B cell (primary cell): ENCODE data around the gene SPATA2. TPM values are rescaled to one million over a fixed set of nuclear protein-coding genes. Genes with fewer than 3 reads are reported as not detected.

Experiments used
- ATAC-seq: fragments of 200-7000 bp; cut with Tn5 transposase; one replicate; pipeline ENCODE4 v1.10.0; 2021; ENCODE audit warnings: low read depth, mild to moderate bottlenecking, moderate number of reproducible peaks, moderate library complexity
- CTCF ChIA-PET: fragments of 350-600 bp; sonication (Branson Sonifier 250); formaldehyde crosslinking; loops from one replicate; lab custom pipeline; 2021; ENCODE audit warnings: antibody characterized with exemption, inconsistent platforms; lab: Charles Lee
- POLR2A ChIA-PET: fragments of 350-600 bp; sonication (Branson Sonifier 250); formaldehyde crosslinking; loops from one replicate; lab custom pipeline; 2021; ENCODE audit warnings: antibody characterized with exemption; lab: Charles Lee
- DNase-seq: peaks from one replicate; pipeline ENCODE4 v3.0.0; 2013
- H2AFZ ChIP-seq: 2 replicates; pipeline ENCODE4 v1.6.1; 2012; ENCODE audit warnings: mild to moderate bottlenecking, low read depth, low read length; ENCODE audit not compliant: insufficient read depth, poor library complexity, severe bottlenecking
- H3K27ac ChIP-seq, 2 donors: 1 replicate in 1 of 2; 2 replicates in 1 of 2; pipeline ENCODE4 v1.5.1; 2012 to 2013; ENCODE audit warnings: low read length in 2 of 2, mild to moderate bottlenecking in 2 of 2, moderate library complexity in 1 of 2
- H3K27me3 ChIP-seq, 4 experiments: fragments of 200-600 bp in 1 of 4; sonication (generic) in 1 of 4; replicated peaks in 1 of 4; 1 replicate in 2 of 4; 2 replicates in 2 of 4; pipeline versions ENCODE4 v1.6.1 to v1.7.0; 2013 to 2016; ENCODE audit warnings: low read length in 3 of 4, mild to moderate bottlenecking in 2 of 4, mixed read lengths in 1 of 4, moderate library complexity in 1 of 4; ENCODE audit not compliant: insufficient read depth in 4 of 4, control insufficient read depth in 3 of 4; ENCODE audit errors: control extremely low read depth in 1 of 4
- H3K36me3 ChIP-seq, 2 experiments: replicated peaks in 1 of 2; 1 replicate in 1 of 2; 2 replicates in 1 of 2; pipeline versions ENCODE4 v1.6.1 to v1.7.1; 2013; ENCODE audit warnings: low read length in 1 of 2; ENCODE audit not compliant: insufficient read depth in 2 of 2, control insufficient read depth in 1 of 2; ENCODE audit errors: control extremely low read depth in 1 of 2, extremely low read depth in 1 of 2
- H3K4me1 ChIP-seq, 2 donors: fragments of 200-600 bp in 1 of 2; sonication (generic) in 1 of 2; 1 replicate in 1 of 2; 2 replicates in 1 of 2; pipeline versions ENCODE4 v1.5.1 to v1.6.1; 2013 to 2017; ENCODE audit warnings: low read length in 2 of 2; ENCODE audit not compliant: control insufficient read depth in 2 of 2, insufficient read depth in 2 of 2
- H3K4me2 ChIP-seq: replicated peaks from 2 replicates; pipeline ENCODE3; 2012; ENCODE audit warnings: mild to moderate bottlenecking, low read depth, low read length; ENCODE audit not compliant: poor library complexity, severe bottlenecking
- H3K4me3 ChIP-seq, 5 experiments: fragments of 200-600 bp in 1 of 5; sonication (generic) in 1 of 5; 1 replicate in 3 of 5; 2 replicates in 2 of 5; pipeline versions ENCODE4 v1.5.1 to v1.7.0; 2011 to 2016; ENCODE audit warnings: low read length in 4 of 5, mild to moderate bottlenecking in 4 of 5, low read depth in 2 of 5, control low read depth in 1 of 5, moderate library complexity in 1 of 5; ENCODE audit not compliant: insufficient read depth in 1 of 5; ENCODE audit errors: control extremely low read depth in 1 of 5, extremely low read depth in 1 of 5
- H3K79me2 ChIP-seq: fragments of 200-600 bp; sonication (generic); one replicate; pipeline ENCODE4 v1.6.0; 2016; ENCODE audit warnings: low read length; ENCODE audit not compliant: control insufficient read depth, insufficient read depth
- H3K9ac ChIP-seq: fragments of 200-600 bp; sonication (generic); 2 replicates; pipeline ENCODE4 v1.6.1; 2017; ENCODE audit warnings: mild to moderate bottlenecking, low read length, moderate library complexity
- H3K9me3 ChIP-seq, 3 donors: one replicate each; pipeline versions ENCODE4 v1.6.1 to v1.7.1; 2013; ENCODE audit warnings: low read length in 2 of 3; ENCODE audit not compliant: control insufficient read depth in 2 of 3, insufficient read depth in 1 of 3; ENCODE audit errors: control extremely low read depth in 1 of 3
- H4K20me1 ChIP-seq: 2 replicates; pipeline ENCODE4 v1.6.0; 2012; ENCODE audit warnings: mild to moderate bottlenecking, low read length; ENCODE audit not compliant: insufficient read depth, control insufficient read depth, poor library complexity, severe bottlenecking
- H3K27ac Mint-ChIP-seq: one replicate; pipeline ENCODE4 v1.8.0; 2021; ENCODE audit warnings: mixed read lengths
- H3K27me3 Mint-ChIP-seq: one replicate; pipeline ENCODE4 v1.8.0; 2021; ENCODE audit warnings: mixed read lengths
- H3K4me1 Mint-ChIP-seq: one replicate; pipeline ENCODE4 v1.8.0; 2021; ENCODE audit warnings: mixed read lengths
- H3K4me3 Mint-ChIP-seq: one replicate; pipeline ENCODE4 v1.8.0; 2021; ENCODE audit warnings: mixed read lengths
- H3K9me3 Mint-ChIP-seq: one replicate; pipeline ENCODE4 v1.8.0; 2022; ENCODE audit warnings: mixed read lengths; ENCODE audit not compliant: insufficient read depth
- EZH2 ChIP-seq: IDR thresholded peaks from 2 replicates; pipeline ENCODE4 v1.6.1; 2012; ENCODE audit warnings: borderline replicate concordance, low read depth, mild to moderate bottlenecking, moderate library complexity, low read length; ENCODE audit not compliant: insufficient read depth, poor library complexity, severe bottlenecking
- WGBS: methylation state at CpG from one replicate; pipeline ENCODE4 v1.1.5; 2013; ENCODE audit warnings: missing lambda C conversion rate; ENCODE audit not compliant: insufficient coverage; 5-methylcytosine and 5-hydroxymethylcytosine counted together
- intact Hi-C: fragments of 100-400 bp; cut with micrococcal nuclease; formaldehyde crosslinking; loops from one replicate; pipeline ENCODE4 v1.10.0; 2022
- polyA plus RNA-seq: library from polyadenylated mRNA; depleted of rRNA; stranded (reverse); fragments of >200 nt; gene quantifications from 2 replicates; pipeline ENCODE4 v1.2.3, GENCODE V29; 2012
- total RNA-seq, 2 donors: library from RNA; stranded (reverse); fragments of 120-200 nt in 1 of 2; gene quantifications; 1 replicate in 1 of 2; 2 replicates in 1 of 2; pipeline versions ENCODE4 v1.2.3 to v1.2.4, GENCODE V29; 2013 to 2022
- TF ChIP-seq, protein P1 (sequence below): fragments of 200-600 bp; IDR thresholded peaks from one replicate; pipeline ENCODE4 v1.8.0; 2022; ENCODE audit warnings: antibody characterized with exemption, mild to moderate bottlenecking

The SPATA2 gene
- total and polyA plus RNA-seq, 2 donors (not counting 1 experiment from before 2014, with no cell fraction given), result 10.7 to 20.0 TPM

DNA sequence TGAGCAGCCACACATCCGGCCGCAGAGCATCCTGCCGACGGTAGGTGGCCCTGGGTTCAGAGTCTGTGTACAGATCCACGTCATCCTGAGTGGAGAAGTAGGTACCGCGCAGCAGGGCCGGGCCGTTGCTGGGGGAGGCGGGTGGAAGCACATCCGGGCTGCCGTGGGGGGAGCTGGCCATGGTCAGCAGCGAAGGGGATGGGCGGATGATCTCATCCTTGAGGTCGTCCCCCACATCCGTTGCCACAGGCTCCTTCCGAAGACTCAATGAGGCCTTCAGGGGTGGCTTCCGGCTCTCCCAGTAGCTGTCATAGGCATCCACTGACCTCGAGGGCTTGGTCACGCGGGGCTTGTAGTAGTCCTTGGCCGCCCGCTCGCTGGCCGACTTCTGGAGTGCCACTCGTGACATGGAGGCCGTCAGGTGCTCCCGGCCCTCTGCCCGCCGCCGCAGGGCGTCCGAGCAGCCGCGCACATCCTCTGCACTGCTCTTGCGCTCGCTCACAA is 9.2 kb downstream of the SPATA2 start:
- TF ChIP-seq, protein P1, sequence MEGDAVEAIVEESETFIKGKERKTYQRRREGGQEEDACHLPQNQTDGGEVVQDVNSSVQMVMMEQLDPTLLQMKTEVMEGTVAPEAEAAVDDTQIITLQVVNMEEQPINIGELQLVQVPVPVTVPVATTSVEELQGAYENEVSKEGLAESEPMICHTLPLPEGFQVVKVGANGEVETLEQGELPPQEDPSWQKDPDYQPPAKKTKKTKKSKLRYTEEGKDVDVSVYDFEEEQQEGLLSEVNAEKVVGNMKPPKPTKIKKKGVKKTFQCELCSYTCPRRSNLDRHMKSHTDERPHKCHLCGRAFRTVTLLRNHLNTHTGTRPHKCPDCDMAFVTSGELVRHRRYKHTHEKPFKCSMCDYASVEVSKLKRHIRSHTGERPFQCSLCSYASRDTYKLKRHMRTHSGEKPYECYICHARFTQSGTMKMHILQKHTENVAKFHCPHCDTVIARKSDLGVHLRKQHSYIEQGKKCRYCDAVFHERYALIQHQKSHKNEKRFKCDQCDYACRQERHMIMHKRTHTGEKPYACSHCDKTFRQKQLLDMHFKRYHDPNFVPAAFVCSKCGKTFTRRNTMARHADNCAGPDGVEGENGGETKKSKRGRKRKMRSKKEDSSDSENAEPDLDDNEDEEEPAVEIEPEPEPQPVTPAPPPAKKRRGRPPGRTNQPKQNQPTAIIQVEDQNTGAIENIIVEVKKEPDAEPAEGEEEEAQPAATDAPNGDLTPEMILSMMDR, result no peak
- TF ChIP-seq EZH2, result no peak
- Histone ChIP-seq H3K27me3 (no peaks in the 10 kb centered on the region), H4K20me1 (peaks cover 8% of the 10 kb centered on the region), H3K4me3 (no peak overlapping the region), H2AFZ (no peak overlapping the region), H3K9me3 (no peaks in the 10 kb centered on the region), H3K36me3 (peaks cover 3 to 42% of the 10 kb centered on the region in 2 experiments), H3K79me2 (peaks cover 34% of the 10 kb centered on the region), H3K27ac (no peak overlapping the region), H3K9ac (no peak overlapping the region), H3K4me2 (no peak overlapping the region), H3K4me1 (no peaks in the 10 kb centered on the region)
- Mint-ChIP-seq H3K4me1 (no peaks in the 10 kb centered on the region), H3K27ac (no peak overlapping the region), H3K4me3 (no peak overlapping the region), H3K27me3 (no peaks in the 10 kb centered on the region), H3K9me3 (no peaks in the 10 kb centered on the region)
- ATAC-seq, result no peak
- ChIA-PET CTCF (interaction anchor here (1.0 kb wide), 1 partner anchor 22 kb away, joined by 4 read pairs; no protein-coding TSS in a partner anchor), POLR2A (interaction anchor here (0.5 to 0.6 kb wide), 2 partner anchors 29 to 45 kb away, joined by 3 to 6 read pairs; no protein-coding TSS in a partner anchor)
- WGBS, result 98% methylated on average over 37 of the region's 37 CpGs
- intact Hi-C loops, result no loop called here
- no peak for DNase-seq

DNA sequence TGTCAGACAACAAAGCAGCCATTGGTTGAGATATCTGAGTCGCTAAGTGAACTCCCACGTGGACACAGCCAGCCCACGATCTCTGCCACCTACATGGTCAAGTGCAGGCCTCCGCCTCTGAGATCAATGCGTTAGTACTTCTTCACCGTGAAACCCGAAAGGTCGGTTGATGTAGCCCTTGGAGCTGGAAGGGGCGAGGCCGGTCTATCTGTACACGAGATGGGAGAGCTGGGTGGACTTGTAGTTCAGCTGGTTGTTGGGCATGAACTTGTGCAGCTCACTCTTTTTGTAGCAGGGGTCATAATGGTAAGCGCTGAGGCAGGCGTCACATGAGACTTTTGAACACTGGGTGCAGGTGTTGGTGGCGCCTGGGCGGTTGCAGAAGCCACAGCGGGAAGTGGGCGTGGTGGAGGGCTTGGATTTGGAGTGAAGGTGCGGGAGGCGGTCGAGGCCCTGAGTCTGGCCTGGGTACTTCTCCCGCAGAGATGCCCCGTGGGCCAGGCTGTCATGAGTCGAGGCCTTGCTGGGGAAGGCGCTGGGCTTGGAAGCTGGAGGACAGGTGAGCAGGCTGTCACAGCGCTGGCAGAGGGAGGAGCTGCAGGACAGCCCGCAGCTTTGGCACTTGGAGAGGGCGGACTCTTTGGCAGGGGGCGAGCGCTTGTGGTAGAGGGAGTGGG is 9.8 kb downstream of the SPATA2 start:
- peaks cover 28% of the 10 kb centered on the region for H3K79me2 ChIP-seq
- WGBS, result 96% methylated on average over 27 of the region's 29 CpGs
- H3K27ac ChIP-seq, result no peak overlapping the region
- H4K20me1 ChIP-seq, result peaks cover 8% of the 10 kb centered on the region
- TF ChIP-seq, protein P1, result no peak
- TF ChIP-seq EZH2, result no peak
- H3K4me1 Mint-ChIP-seq, result no peaks in the 10 kb centered on the region
- no peak overlapping the region for H3K4me2 ChIP-seq
- no peaks in the 10 kb centered on the region for H3K27me3 Mint-ChIP-seq
- H3K27ac Mint-ChIP-seq, result no peak overlapping the region
- no peak overlapping the region for H3K4me3 ChIP-seq
- no peak overlapping the region for H3K9ac ChIP-seq
- intact Hi-C loops, result no loop called here
- H3K36me3 ChIP-seq, result peaks cover 3 to 42% of the 10 kb centered on the region in 2 experiments
- H3K9me3 Mint-ChIP-seq, result no peaks in the 10 kb centered on the region
- ChIA-PET CTCF (interaction anchor here (1.1 kb wide), 1 partner anchor 17 kb away, joined by 3 read pairs; no protein-coding TSS in a partner anchor), POLR2A (interaction anchor here (0.6 kb wide), 1 partner anchor 28 kb away, joined by 3 read pairs; no protein-coding TSS in a partner anchor)
- no peak overlapping the region for H2AFZ ChIP-seq
- H3K27me3 ChIP-seq, result no peaks in the 10 kb centered on the region
- H3K4me1 ChIP-seq, result no peaks in the 10 kb centered on the region
- DNase-seq (no peak), ATAC-seq (no peak)
- no peaks in the 10 kb centered on the region for H3K9me3 ChIP-seq
- H3K4me3 Mint-ChIP-seq, result no peak overlapping the region
